NCI-H1694 treated with DMSO at 0.1 percent for 48 hours (cell line): ENCODE results near the gene MPPED1.
A peak's percentile ranks its signal among the peaks of the same experiment; 100 is the strongest.

Experiments
- DNase-seq: peaks from one replicate; lab custom pipeline; 2025; lab: John Stamatoyannopoulos, UW

The MPPED1 gene

GRCh38 chr22:43447380-43447779 lies 35.6 kb downstream of the MPPED1 start:
- DNase-seq = peak; percentile 22

- DNase-seq = no peak
Observed at GRCh38 chr22:43448048-43448447, 36.2 kb downstream of the MPPED1 start.

DNA sequence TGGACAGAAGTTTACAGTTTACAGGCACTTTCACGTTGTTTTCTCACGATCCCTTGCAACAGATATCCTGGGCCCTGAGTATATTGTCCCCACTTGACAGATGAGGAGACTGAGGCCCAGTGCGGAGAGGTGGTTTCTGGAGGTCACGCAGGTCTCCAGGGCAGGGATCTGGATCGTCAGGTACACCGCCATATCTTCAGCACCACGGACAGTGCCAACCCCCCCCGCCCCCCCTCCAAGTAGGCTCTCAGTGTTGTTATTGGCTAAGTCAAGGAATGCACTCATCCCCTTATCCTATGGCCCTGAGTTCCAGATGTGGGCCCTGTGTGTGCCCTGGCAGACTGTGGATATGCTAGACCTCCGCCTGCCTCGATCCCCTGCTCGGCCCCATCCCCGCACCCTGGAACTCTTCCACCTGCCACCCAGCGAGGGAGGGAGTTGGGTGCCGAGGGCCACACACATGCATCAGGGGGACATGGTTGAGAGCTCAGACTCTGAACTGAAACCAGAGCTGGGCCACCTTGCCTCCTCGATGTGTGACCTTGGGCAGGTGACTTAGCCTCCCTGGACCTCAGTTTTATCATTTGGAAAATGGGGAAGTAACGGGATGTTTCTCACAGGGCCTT lies 37.5 kb downstream of the MPPED1 start:
- DNase-seq = no peak

GRCh38 chr22:43449831-43450225 lies 38.0 kb downstream of the MPPED1 start:
- no peak for DNase-seq

- DNase-seq = no peak
Observed at GRCh38 chr22:43451371-43452050, 39.7 kb downstream of the MPPED1 start.

DNA sequence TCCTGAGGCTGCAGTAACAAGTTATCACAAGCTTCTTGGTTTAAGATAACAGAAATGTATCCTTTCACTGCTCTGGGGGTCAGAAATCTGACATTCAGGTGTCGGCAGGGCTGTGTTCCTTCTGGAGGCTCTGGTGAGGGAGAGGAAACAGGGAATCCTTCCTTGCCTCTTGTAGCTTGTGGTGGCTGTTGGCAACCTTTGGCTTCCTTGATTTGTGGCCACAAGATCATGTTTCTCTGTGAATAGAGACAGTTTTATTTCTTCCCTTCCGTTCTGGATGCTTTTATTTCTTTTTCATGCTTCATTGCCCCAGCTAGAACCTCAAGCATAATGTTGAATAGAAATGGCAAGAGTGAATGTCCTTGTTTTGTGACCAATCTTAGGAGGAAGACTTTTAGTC lies 44.0 kb downstream of the MPPED1 start:
- DNase-seq = no peak

DNA sequence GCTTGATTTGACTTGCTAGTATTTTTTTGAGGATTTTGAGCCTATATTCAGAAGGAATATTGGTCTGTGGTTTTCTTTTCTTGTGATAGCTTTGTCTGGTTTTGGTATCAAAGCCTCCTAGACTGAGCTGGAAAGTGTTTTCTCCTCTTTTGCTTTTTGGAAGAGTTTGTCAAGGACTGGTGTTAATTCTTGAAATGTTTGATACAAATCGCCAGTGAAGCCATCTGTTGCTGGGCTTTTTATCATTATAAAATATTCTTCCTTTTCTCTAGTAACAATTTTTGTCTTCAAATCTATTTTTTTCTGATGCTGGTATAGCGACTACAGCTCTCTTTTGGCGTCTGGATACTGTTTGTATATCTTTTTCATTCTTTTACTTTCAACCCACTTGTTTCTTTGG lies 45.2 kb downstream of the MPPED1 start:
- no peak for DNase-seq

- no peak for DNase-seq
Observed at GRCh38 chr22:43462701-43463100, 50.9 kb downstream of the MPPED1 start.

DNA sequence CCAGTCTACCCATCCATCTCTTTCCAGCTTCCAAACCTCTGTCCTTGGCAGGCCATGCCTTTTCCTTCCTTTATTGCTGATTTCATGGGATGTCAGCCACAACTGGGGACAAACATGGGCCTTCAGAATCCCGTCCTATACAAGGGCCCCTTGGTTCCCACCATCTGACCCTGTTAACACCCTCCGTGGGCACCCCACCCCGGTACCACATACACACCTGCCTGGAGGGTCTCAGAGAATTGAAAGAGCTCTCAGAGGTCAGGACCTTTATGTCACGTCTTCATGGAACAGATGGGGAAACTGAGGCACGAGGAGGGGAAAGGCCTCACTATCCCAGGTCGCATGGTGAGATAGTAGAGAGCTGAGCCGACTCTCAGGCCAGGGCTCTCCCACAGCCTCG lies 53.0 kb downstream of the MPPED1 start:
- no peak for DNase-seq

- no peak for DNase-seq
Observed at GRCh38 chr22:43465291-43466015, 53.6 kb downstream of the MPPED1 start.

DNA sequence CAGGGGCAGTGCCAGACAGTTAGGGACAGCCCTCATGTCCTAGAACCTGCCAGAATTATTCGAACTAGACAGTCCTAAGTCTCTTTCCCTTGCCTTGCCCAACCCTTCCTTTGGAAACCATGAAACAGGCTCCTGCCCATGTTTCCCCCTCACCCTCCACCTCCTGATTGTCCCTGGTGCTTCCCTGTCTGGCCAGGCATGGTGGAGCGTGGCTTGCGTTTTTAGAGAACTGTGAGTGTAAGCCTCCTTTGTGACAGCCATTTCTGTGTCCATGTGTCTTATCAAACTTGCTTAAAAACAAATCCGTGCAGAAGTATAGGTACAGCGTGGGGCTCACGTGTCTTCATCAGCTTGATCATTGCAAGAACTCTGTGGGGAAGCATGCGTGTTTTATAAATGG lies 54.9 kb downstream of the MPPED1 start:
- no peak for DNase-seq

DNA sequence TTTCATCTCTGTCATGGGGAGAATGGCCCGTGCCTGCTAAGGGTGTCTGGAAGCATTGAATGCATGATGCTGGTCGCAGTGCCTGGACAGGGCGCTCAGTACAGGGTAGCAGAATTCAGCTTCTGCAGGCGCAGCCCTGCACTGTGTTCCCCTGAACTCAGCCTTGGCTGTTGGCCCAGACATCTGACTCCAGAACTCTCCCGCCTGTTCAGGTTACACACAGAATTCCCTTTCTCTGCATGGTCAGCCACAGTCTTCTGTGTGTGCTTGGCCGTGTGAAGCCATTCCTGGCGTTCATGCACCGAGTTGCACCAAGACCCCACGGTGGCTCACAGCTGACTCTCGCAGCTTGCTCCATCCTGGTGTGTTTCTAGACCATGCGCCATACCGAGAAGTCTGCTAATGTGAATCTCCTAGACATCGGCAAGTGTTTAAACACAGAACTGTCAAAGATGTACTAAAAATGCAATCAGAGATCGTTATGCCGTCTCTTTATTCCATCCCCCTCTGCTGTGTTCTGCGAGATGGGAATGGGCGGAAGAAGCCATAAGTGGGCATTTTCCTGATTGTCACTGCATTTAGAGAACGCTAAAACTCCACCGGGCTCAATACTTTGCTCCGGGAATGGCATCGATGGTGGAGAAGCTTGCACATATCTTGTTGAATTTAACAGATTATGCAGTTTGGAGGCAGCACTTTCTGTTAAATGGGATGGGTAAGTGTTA lies 55.6 kb downstream of the MPPED1 start:
- peak; percentile 44 for DNase-seq

- DNase-seq = no peak
Observed at GRCh38 chr22:43470253-43470652, 58.4 kb downstream of the MPPED1 start.

GRCh38 chr22:43470941-43471585 lies 59.2 kb downstream of the MPPED1 start:
- no peak for DNase-seq

DNA sequence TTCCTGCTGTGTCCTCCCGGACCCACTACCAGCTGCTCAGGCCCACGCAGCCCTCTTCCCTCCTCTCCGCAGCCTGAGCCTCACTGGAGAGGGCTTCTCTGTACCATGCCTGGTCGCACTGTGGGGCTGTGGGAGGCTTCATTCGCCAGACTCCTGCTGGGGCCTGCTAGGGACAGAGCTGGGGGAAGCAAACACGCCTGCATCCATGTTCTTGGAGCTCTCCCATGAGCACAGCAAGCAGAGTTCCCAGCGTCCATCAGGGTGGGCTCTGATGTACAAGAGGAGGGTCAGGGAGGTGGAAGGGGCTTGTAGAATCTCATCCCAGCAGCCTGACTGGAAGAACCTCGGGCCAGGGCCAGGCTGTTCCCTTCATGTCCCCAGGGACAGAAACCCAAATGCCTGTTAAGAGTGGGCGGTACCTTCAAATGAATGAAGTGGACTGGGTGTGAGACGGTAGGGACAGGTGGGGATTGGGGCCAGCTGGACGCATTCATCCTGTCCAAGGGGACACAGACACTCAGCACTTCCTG lies 59.9 kb downstream of the MPPED1 start:
- DNase-seq = no peak

DNA sequence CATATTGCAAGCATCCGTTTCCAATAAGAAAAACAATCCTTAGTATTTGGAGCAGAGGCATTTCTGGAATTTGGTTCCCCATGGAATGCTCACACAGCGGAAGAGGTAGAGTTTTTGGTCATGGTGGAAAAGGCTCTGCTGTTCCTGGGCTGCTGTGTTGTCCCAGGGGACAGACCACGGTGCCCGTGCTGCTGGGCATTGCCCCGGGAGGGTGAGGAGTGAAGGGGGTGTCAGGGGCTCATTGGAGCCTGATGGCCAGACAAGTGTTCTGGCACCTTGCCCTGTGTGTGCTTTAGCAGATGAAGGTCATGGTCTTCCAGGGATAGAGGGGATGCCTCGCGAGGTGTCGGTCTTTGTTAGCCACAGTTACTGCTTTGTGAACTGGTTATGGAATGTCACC lies 61.2 kb downstream of the MPPED1 start:
- DNase-seq = no peak

GRCh38 chr22:43473441-43473840 lies 61.6 kb downstream of the MPPED1 start:
- no peak for DNase-seq

DNA sequence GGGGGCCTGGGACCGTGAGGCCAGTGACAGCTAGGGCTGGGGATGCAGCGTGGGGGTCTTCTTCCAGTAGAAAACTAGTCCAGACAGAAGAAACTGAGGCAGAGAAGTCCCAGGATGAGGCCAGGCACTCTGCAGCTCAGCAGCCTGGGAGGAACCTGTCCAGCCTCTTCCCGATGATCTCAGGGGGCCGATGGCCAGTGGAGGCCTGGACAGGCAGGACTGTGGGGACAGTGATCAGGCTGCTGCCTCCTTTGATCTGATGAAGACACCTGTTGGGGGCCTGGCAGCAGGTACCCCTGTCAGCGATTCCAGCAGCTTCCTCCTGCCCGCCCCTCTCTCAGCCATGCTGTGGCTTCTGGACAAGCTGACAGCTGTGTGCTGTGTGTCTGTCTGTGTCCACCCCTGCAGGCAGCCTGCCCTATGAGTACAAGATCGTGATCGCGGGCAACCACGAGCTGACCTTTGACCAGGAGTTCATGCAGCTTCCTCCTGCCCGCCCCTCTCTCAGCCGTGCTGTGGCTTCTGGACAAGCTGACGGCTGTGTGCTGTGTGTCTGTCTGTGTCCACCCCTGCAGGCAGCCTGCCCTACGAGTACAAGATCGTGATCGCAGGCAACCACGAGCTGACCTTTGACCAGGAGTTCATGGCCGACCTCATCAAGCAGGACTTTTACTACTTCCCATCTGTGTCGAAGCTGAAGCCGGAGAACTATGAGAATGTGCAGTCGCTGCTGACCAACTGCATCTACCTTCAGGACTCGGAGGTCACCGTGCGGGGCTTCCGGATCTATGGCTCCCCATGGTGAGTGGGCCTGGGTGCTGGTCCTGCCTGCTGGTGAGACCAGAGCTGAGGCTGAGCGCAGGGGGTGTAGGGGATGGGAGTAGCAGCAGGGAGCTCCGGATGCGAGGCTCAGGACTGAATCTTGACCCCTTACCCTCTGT lies 62.6 kb downstream of the MPPED1 start:
- no peak for DNase-seq

DNA sequence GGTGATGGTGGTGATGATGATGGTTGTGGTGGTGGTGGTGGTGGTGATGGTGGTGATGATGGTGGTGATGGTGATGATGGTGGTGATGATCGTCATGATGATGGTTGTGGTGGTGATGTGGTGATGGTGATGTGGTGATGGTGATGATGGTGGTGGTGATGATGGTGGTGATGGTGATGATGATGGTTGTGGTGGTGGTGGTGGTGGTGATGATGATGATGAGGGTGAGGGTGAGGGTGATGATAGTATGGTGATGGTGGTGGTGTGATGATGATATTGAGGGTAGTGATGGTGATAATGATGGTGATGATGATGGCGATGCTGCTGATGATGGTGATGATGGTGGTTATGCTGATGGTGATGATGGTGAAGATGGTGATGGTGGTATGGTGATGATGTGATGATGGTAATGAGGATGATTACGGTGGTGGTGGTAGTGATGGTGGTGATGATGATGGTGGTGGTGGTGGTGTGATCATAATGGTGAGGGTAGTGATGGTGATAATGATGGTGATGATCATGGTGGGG lies 63.8 kb downstream of the MPPED1 start:
- DNase-seq = no peak

GRCh38 chr22:43476341-43476740 lies 64.5 kb downstream of the MPPED1 start:
- no peak for DNase-seq
